ENCODE results near the gene DSPP.

DNA sequence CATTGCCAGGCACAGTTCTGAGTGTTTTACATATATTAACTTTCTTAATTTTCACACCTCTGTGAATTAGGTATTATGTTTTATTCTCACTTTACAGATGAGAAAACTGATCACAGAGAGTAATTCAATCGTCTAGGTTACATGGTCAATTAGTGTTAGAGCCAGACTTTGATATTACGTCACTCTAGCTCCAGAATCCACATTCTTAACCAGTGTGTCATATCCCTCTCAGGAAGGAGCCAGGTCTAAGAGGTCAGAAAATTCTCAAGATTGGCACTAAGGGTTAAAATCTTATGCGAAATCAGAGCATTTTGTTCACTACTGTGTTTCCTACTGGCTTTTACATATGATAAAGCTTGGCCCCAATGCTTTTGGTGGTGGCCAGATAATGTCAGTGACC lies 49.2 kb downstream of the DSPP start:
- no peak for TF ChIP-seq EZH2 (IDR thresholded peaks at IDR 0.05; ENCODE audit: insufficient read depth, poor library complexity, severe bottlenecking)
- TF ChIP-seq EZH2phosphoT487 (IDR thresholded peaks at IDR 0.05; ENCODE audit: insufficient read depth, low read depth) = no peak
